Cerebellar cortex (tissue), 1 donor: ENCODE results near the gene AP3S2.
"Not testable (repeated sequence)": the region's sequence is repeated elsewhere in the genome, so short reads cannot be mapped to it uniquely, and the experiment has no call there.

Experiments
- DNase-seq: peaks from one replicate; pipeline ENCODE4 v3.0.0-alpha.2; 2015; ENCODE audit warnings: low spot score

The AP3S2 gene

DNA sequence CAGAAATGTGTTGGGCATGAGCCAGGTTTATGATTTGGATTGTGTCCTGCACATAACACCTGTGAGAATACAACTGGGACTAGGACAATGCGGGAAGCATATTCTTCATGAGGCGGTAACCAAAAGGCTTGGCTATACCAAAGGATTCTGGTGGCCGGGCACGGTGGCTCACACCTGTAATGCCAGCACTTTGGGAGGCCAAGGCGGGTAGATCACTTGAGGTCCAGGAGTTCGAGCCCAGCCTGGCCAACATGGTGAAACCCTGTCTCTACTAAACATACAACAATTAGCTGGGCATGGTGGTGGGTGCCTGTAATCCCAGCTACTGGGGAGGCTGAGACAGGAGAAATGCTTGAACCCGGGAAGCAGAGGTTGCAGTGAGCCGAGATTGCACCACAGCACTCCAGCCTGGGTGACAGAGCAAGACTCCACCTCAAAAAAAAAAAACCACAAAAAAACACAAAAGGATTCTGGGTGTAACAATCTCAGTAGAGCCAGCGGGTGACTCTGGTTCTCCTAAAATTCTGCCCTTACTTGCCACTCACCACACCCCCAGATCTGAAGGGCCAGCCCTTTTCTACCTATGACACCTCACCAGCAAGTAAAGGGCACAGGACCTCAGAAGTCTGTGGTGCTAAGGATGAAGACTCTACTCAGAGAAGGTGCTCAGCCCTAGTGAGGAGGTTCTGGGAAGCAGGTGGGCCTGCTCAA, 59.2 kb downstream of the AP3S2 start:
- DNase-seq, result not testable (repeated sequence)

DNA sequence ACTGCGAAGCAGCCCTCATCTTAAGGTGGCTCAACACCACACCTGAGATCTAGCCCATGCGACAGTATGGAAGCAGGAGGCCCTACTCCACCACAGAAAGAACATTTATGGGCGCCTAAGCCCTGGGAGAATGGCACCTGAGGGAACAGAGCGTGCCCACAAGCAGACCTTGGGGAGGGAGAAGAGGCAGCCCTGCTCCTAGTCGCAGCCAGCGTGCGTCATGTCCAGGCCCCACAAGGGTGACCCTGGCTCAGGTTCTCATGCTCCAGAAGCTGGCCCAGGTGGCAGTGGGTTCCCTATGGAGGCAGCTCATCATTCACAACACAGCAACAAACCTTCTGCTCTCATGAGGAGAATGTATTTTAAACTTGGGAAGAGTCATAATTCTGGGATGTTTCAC, 59.8 kb downstream of the AP3S2 start:
- no peak for DNase-seq

DNA sequence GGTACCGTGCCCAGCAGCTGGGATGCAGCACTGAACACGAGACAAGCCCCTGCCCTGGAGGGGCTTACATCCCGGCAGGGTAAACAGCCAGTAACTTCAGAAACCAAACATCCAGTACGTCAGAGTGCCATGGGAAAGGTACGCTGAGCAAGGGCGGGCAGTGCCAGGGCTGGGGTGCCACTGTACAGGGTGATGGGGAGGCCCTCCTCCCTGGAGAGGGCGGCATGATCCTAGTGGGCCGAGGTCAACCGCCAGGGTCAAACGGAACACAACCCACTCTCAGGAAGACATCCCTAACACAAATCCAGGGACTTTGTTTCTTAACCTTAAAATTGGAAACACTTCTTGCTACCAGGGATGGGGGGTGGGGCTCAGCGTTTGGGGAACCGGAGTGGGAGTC, 63.2 kb downstream of the AP3S2 start:
- no peak for DNase-seq

DNA sequence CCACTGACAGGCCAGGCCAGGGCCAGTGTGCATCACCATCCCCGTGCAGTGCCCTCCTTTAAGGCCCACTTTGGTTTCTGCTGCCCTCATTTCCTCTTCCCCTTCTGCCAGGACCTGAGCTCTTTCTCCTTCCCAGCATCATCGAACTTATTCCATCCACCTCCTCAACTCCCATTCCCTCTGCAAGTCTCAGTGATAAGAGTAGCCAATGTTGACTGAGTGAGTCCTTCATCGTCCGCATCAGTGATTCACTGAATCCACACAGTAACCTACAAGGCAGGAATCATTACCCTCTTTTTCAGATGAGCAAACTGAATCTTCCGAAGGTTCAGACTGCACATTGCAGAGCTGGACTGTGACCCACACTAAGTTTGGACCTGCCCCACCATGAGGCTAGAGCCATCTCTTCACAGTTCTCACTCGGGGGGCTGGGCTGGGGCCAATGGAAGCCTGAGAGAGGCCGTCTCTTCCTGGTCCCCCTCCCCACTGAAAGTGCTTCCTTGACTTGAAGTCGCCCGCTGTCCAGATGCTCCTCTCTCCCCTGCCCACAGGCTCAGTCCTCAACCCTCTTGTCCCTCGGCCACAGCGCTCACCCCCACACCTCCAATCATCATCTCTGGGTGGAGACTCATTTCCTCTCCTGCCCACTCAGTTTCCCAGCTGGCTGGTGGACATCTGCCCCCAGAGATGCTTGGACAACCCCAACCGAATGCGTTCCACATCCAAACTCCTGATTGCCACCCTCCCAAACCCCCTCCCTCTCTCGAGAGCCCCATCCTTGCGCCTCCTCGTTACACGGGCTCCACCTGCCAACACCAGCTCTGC, 64.0 kb downstream of the AP3S2 start:
- no peak for DNase-seq

DNA sequence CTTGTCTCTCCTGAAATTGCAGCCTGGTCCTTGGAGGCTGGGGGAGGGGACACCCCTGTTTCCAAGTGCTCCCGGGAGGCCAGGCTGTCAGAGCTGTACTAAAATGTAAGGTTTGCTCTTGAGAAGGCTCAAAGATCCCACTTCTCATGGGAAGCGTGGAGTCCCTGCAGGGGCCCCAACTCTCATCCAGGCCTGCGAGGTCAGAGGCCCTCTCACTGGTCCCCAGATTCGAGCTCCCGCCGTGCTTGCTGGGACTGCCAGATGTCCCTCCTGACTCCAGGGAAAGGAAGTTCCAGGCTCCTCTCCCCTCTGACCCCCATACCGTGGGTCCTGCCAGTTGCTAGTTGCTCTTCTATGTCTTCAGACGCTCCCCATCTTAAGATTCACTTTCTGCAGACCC, 64.6 kb downstream of the AP3S2 start:
- DNase-seq, result no peak

DNA sequence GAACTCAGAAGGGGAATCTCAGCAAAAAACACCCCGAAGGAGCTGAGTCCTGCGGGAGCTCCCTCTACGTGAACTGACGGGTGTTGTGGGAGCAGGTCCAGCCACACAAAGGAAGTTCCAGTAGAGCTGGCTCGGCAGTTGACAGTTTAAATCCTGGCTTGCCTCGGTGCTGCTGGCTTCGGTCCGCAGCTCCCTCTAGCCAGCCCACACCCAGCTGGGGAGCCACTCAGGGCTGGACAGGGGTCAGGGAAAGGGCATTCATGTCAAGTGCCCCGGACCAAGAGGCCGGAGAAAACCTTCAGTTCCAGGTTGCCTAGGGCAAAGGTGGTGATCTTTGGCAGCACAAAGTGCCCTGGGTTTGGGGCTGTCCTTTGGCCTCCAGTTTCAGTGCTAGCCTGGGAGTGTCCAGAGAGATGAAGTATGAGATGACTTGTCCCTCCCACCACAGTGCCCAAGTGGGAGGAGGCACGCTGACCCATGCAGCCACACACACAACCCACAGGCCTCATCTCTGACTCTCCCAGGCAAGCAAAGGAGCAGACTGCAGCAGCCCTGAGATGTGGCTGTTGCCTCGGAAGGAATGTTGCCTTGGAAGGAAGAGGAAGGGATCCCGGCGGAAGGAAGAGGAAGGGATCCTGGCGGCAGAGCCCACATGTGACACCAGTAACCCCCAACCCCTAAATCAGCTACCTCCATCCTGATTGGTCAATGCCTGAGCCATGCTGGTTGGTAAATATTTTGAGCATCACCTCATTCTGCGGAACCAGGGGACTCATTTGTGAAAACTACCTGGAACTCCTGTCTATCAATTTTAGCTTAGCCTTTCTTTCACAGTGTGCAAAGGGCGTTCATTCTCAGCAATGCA, 65.3 kb downstream of the AP3S2 start:
- no peak for DNase-seq

DNA sequence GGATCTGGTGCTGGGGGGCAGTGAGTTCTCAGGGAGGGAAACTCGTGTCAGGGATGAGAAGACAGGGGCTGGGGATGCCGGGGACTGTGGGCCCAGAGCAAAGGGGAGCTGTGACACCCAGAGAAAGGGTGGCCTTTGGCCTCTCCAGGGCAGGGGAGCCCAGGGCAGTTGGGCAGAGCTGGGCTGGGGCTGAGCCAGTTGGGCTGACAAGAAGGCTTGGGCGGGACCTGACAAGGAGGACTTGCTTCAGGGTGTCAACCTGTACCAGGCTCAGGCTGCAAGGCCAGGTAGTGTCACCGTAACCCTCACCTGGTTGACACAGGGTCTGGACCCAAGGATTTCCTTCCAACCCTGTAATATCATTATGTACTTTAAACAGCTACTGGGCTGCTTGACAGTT, 66.0 kb downstream of the AP3S2 start:
- DNase-seq, result no peak

DNA sequence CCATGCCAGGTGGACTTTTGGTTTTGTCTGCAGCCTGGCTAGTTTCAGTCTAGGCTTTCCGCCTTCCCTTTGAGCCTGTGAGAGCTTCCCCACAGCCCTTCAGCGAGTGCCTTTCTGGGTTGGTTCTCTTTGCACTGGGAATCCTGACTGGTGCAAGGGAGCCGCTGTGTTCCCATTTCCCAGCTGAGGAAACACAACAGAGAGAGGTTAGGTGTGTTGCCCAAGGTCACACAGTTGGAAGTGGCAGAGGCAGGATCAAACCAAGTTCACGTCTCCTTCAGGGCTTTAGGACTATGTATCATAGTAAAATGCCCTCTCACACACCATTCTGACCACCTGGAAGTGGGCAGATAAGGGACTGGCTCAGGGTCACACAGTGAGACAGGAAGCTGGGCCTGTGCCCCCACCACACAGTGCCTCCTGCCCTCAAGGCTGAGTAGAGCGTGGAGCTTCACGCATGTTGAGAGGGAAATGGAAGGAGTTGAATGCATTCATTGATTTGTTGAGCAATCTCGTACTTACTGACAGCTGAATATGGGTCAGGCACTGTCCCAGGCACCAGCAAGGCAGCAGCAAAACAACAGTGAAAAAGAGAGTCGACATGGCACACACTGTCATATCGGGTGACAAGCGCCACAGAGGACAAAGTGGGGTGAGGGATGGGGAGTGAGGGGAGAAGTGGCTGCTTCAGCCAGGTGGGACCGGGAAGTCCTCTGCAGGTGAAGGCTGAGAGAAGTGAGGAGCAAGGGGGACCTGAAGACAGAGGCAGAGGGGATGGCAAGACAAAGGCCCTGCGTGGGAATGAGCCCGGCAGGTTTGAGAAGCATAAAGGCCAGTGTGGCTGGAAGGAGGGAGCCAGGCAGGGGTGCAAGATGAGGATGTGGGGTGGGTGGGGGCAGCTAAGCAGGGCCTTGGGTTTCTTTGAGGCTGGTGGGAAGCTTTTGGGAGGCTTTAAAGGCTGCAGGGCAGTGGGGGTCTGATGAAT, 66.8 kb downstream of the AP3S2 start:
- no peak for DNase-seq

DNA sequence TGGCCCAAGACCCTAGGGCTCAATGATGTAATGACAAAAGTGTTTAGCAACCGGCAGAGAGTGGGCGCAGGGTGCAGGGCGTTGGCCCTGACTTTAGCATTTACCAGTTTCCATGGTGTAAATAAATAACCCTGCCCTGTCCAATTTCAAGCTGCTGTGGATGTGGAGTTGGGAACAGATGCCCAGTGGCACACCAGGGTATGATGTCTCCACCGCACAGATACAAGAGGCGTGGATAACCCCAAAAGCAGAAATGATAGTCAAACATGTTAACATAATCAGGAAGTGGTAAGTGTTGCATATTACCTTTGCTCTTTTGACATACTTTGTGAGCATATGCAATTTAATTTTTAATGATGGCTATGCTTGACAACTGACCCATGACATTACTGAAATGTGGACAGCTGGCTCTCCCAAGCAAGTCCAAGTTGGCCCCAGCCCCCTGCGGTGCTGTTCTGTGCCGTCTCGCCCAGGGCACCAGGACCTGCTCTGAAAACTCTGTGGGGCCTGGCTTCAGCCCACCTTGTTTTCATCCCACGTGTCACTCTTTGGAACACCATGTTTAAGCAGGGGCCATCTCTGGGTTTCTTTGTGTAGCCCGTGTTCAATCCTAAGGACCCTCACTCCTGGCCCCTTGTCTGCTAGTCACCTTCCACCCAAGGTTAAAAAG, 68.4 kb downstream of the AP3S2 start:
- DNase-seq, result no peak

DNA sequence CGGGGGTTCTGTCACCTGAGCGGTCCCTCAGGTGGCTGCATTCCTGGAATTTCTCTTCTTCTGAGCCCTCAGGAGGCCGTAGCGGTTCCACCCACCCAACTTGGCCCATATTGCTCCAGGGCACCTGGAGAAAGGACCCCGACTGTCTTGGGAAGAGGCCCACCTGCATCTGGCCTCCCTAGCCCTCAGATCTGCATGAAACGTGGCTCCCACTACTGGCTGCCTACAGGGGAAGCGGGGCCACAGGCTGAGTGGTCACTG, 69.3 kb downstream of the AP3S2 start:
- no peak for DNase-seq

DNA sequence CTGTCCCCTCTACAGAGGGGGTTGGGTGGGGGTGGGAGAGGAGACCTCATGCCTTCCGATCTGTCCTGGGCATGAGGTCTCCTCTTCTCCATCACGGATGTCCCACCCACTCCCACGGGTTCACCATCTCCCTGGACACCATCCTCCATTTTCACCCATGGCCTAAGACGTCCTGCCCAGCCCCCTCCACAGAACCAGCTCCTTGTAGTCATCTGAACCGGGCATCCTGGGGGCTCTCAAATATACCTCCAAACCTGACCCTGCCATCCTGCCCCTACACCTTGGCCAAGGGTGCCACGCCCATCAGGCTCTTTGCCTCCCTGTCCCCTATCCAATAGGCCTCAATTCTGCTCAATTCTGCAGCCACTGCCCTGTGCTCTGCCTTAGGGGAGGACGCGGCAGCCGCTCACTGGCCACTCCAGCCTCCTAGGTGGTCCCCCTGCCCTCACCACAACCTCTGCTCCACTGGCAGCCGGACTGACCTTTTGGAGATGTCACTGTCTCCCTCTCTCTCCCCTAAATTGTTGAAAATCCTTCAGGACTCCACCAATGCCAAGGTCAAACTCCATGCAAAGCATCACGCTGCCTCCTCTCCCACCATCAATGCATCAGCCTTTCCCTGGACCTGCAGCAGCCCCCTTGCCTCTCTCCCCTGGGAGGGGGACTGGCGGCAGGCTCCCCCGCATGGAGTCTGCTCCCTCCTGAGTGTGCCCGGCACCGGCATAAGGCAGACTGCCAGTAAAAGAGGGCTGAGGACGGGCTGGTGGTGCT, 69.8 kb downstream of the AP3S2 start:
- no peak for DNase-seq

DNA sequence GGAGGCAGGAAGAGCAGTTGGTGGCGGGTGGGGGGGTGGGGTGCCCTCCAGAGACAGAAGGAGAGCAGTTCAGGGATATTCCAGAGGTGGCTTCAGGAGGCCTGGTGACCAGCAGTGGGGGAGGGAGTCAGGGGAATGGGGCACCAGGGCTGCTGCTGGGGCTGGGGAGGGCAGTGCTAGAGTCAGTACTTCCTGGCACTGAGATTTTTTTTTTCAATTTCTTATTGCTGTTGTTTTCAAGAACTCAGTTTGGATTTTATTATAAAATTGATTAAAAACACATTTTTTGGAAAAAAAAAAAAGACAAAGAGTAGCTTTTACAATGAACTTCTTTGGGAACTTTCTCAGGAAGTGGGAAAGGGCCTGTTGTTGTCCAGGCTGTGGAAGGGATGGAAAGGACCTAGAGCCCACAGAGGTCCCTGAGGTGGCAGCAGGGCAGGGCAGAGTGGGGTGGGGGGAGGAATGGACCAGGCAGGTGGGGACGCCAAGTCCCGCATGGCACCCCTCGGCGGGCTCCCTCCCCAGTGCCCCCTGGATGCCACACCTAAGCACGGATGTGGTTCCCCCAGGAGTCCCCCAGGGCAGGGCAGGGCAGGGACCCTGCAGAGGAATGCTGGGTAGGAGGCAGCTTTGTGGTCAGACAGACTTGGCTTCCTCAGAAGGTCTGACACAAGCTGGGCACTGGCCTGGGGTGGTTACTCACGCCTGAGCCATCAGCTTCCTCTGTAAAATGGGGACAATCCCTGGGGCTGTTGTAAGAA, 70.7 kb downstream of the AP3S2 start:
- no peak for DNase-seq

DNA sequence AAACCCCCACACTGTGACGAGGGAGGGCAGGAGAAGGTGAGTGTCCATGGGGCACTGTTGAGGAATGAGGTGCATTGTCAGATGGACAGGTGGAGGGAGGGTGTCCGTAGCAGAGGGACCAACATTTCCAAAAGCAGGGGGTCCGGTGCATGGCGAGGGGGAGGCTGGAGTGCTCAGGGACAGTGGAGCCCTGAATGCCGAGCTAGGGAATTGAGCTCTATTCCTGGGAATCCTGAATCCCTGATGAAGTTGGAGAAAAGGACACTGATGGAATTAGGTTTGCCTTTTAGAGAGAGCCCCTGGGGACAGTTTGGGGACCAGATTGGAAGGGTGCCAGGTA, 71.2 kb downstream of the AP3S2 start:
- DNase-seq, result no peak

DNA sequence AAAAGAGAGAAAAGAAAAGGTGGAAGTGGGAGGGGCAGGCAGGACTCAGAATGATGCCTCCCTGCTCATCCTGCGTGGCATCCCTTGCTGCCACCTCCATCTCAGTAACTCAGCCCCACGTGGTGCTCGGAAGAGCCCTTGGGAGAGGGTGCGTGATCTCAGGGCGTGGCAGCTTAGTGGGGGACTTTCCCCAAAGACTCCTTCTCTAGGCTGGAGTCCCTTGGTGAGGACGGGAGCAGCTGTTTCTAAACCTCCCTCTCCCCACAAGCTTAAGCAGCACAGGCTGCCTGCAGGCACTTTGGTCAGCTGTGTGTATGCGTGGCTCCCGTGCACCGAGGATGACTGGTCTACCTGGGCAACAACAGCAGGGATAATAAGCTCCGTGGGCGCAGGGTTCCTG, 71.8 kb downstream of the AP3S2 start:
- no peak for DNase-seq

DNA sequence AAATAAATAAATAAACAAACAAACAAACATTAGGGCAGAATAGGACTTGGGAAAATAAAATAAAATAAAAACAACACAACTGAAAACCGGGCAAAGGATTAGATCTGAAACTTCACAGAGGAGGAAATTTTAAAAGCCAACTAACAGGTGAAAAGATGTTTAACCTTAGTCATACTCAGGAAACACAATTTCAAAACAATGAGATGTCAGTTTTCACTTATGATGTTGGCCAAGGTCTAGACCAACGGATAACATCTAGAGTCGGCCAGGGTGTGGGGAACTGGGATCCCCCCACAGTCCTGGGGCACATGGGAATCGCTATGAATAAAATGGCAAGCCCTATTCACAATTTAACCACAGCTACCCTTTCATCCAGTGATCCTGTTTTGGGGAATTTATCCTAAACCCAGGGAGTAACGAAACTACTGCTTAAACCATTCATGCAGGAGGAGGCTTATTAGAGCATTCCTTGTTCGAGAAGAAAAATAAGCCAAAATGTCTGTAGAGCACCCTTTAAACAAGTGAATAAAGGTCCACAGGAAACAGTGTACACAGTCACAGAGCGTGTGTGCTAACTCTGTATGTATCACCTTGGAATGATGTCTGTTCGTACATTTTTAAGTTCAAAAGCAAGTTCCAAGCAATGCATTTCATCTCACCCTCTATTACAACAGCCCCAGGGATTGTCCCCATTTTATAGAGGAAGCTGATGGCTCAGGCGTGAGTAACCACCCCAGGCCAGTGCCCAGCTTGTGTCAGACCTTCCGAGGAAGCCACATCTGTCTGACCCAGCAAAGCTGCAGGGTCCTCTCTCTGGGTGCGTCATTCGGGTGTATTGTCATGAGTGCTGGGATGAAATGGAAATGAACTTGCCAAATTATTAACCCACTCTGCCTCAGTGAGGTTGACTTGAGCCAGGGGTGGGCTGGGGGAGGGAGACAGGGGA, 72.9 kb downstream of the AP3S2 start:
- DNase-seq, result no peak

DNA sequence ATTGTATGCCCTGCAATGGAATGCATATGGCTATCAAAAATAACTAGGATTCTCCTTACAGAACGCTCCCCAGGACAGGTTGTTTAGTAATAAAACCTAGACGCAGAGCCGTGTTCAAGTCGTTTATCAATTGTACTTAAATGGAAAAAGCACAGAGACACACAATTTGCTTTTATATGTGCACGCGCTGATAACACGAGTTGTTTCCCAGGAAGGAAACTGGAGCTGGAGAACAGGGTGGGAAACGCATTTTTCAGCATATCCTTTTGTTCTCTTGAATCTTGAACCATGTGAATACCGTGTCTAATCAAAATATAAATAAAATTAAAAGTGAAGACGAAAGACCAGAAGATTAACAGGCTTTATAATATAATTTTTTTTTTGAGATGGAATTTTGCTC, 75.5 kb downstream of the AP3S2 start:
- no peak for DNase-seq

DNA sequence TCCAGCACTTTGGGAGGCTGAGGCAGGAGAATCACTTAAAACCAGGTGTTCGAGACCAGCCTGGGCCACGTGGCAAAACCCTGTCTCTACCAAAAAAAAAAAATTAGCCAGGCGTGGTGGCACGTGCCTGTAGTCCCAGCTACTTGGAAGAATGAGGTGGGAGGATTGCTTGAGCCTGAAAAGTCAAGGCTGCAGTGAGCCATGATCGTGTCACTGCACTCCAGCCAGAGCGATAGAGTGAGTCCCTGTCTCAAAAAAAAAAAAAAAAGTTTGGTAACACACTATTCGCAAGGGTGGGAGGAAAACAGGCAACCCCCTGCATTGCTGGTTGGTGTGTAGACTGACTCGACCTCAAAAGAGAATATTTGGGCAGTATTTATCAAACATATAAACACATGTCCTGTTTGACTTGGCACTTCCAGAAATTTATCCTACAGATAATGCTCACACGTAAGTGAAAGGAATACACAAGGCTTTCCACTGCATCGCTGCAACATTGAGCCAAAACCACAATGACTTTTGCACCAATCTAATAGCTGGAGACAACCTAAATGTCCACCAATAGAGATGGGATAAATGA, 76.0 kb downstream of the AP3S2 start:
- no peak for DNase-seq

DNA sequence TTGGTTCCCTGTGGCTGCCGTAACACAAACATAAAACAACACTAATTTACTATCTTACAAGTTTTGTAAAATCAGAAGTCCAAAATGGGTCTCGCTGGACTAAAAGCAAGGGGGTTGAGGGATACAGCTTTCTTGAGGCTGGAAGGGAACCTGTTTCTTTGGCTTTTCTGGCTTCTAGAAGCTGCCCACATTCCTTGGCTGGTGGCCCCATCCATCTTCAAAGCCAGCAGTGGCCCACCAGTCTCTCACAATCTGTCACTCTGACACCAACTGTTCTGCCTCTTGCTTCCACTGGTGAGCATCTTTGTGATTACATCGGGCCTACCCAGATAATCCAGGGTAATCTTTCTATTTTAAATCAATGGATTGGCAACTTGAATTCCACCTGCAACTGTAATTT, 78.0 kb downstream of the AP3S2 start:
- DNase-seq, result no peak
